ENCODE measurements around the gene XG. TPM values are rescaled to one million over a fixed set of nuclear protein-coding genes. Genes with fewer than 3 reads are reported as not detected.

Gene XG
- total RNA-seq, 1 experiment from 2014 or later, result 0.51 TPM

DNA sequence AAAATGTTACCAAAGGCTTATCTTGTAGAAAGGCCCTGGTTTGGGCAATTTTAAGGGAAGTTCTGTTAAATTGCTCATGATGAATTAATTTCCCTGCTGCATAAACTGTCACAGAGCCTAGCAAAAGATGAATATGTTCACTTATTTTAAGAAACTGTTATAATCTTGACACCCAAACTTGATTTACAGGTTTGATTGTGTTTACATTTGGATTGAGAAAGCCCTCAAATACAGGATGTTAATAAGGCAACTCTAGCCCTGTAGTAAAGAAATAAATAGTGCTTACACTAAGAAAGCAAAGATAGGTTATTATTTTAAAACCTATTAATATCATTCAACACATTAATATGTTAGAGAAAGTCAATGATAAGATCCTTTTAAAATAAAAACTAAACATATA, 95.2 kb downstream of the XG start:
- no peak for DNase-seq (ENCODE audit: low spot score)
- in situ Hi-C loops (cut with HindIII; ENCODE audit: low sequenced_read_pairs), result no loop called here

DNA sequence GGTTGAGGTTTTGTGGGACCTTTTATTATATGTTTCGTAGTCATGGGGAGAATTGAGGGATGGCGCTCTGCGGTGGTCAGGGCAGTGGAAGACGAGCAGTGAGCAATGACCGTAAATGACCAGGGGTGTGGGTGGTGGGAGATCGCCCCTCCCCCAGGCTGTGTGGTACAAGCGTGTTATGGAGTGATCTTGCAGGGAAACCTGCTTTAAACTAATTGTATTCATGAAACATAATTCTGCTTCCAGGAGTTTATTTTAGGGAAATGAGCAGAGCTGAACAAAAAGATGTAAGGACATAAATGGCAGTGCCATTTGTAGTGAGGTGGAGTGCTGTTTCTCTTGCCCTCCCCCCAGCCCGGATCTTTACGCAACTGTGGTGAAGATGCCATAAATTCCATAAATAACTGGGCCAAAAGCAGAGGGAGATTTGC, 97.0 kb downstream of the XG start:
- DNase-seq (ENCODE audit: low spot score), result no peak
- in situ Hi-C loops (cut with HindIII; ENCODE audit: low sequenced_read_pairs), result no loop called here

DNA sequence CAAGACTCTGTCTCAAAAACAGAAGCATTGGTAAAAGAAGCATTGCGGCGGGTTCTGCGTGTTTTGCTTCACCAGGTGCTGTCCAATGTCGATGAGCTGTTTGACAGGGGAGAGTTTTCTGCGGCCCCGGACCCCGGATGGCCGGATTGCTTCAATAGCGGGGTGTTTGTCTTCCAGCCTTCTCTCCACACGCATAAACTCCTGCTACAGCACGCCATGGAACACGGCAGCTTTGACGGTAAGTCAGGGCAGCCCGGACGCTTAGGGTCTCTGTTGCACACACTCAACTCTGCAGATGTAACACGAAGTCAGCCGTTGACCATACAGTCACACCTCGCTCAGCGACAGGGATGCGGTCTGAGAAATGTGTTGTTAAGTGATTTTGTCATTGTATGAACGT, 103.1 kb downstream of the XG start:
- in situ Hi-C loops (cut with HindIII; ENCODE audit: low sequenced_read_pairs), result no loop called here
- no peak for DNase-seq (ENCODE audit: low spot score)

DNA sequence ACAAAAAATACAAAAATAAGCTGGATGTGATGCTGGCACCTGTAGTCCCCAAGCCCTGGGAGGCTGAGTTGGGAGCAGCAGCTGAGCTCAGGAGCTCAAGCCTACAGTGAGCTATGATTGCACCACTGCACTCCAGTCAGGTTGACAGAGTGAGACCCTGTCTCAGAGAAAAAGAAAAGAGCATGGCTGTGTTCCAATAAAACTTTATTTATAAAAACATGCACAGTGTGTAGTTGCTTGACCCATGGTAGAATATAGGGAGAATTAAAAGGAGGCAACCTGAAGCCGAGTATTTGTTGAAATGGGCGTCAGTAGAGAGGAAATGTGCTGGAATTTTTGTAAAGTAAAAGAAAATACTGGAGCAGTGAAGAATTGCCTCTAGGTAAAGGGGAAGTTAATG, 103.9 kb downstream of the XG start:
- DNase-seq (ENCODE audit: low spot score), result no peak
- in situ Hi-C loops (cut with HindIII; ENCODE audit: low sequenced_read_pairs), result no loop called here

DNA sequence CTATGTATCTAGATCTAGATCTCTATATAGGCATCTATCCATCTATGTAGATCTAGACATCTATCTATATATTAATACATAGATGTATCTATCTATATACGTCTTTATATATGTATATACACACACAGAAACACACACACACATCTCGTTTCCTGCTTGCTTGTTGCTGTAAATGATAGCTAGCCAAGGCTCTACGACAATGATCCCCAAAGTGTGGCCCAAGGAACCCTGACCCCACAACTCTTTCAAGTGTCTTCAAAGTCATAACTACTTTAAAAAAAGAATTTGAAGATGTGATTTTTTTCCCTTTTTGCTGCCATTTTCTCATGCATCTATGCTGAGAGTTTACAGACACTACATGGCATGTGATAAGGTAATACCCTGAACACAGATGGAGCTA, 105.7 kb downstream of the XG start:
- in situ Hi-C loops (cut with HindIII; ENCODE audit: low sequenced_read_pairs), result no loop called here
- DNase-seq (ENCODE audit: low spot score), result no peak

DNA sequence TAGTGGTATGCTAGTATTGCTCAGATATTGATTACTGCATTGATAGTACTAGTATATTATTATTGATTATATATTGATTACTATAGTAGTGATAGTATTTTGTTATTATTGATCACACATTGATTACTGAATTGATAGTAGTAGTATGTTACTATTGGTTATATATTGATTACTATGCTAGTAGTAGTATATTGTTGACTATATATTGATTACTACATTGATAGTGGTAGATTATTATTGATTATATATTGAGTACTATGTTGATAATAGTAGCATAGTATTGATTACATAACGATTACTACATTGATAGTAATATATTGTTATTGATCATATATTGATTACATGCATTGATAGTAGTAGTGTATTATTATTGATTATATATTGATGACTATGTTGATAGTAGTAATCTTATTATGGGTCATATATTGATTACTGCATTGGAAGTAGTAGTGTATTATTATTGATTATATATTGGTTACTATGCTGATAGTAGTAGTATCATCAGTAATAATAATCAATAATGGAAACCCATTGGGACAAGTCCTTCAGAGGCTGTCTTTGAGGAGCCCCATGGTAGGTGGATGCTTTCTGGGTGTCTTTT, 107.5 kb downstream of the XG start:
- in situ Hi-C loops (cut with HindIII; ENCODE audit: low sequenced_read_pairs), result no loop called here

DNA sequence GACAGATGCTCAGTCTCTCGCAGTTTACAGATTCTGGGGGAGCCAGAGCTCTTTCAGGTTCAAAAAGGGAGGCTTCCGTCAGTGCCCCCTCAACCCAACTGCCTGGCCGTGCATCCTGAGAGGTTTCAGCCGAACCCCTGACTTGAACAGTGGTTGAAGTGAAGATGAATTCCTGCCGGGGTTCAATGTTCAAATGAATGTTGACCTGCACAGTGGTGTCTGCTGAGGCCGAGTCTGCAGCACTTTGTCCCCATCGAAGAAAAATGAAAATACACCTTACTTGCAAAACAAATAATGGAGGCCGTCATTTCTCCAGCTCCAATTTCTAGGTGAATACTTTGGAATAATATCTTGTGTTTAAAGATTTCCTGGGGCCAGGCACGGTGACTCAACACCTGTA, 110.6 kb downstream of the XG start:
- in situ Hi-C loops (cut with HindIII; ENCODE audit: low sequenced_read_pairs), result no loop called here
- no peak for DNase-seq (ENCODE audit: low spot score)

More for the DNA sequence above, 107.5 kb downstream of the XG start:
- no peak for DNase-seq (ENCODE audit: low spot score)

DNA sequence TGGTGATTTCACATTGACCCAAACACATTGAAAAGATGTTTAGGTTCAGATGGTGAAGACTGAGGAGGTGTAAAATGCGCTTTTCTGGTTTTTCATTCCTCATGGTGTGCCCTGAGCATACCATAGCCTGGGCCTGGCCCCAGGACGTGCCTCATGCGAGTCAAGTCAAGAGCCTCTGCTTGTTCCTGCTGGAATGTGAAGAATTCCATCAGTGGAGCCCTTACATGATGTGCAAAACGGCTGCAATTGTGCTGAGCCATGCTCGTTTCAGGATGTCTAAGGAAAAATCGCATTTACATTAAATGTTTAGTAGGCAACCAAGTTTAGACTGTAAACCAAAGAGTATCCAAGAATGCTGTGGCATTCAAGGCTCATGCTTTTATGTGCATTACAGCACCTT, 111.8 kb downstream of the XG start:
- no peak for DNase-seq (ENCODE audit: low spot score)
- in situ Hi-C loops (cut with HindIII; ENCODE audit: low sequenced_read_pairs), result no loop called here

Other genes with a start within 250 kb of the XG start
- 127 and 133 TPM in 2 replicates for gene CD99, start 60.7 kb upstream of the XG start, total RNA-seq (2014; rRNA removed; shearing (Covaris generic))
- gene GYG2, start 76.9 kb downstream of the XG start, total RNA-seq (2014; rRNA removed; shearing (Covaris generic)), result 1.3 and 7.8 TPM in 2 replicates
- 0.06 TPM in 1 of 2 replicates, not detected in the other for gene ARSD, start 177.3 kb downstream of the XG start, total RNA-seq (2014; rRNA removed; shearing (Covaris generic))